Measurements from ENCODE around the gene TRPT1. TPM values are rescaled to one million over a fixed set of nuclear protein-coding genes. Genes with fewer than 3 reads are reported as not detected.

TRPT1 gene
- polyA plus RNA-seq, 2 of the 4 experiments (the other 2 are of a cell fraction), result 18.6 to 28.5 TPM

DNA sequence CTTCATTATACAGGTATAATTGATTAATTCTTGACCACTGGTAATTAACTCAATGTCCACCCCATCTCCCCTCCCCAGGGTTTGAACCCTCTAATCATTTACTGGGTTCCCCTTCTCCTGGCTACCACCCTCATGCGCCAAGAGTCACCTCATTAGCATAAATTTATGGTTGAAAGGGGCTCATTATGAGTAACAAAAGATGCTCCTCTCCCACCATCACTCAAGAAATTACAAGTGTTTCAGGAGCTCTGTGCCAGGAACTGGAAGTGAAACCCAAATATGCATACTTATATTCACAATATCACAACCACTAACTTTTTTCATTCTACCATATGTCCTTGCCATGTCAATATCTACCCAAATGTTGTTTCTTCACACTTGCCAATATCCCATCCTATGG, 47.8 kb downstream of the TRPT1 start:
- Histone ChIP-seq H3K27ac (no peak overlapping the region), H3K4me2 (no peak overlapping the region), H3K9me3 (no peaks in the 10 kb centered on the region; the same call in 1 of the 3 replicates), H3K4me3 (no peak overlapping the region), H3K4me1 (peaks cover 18% of the 10 kb centered on the region)
- ATAC-seq (no peak), FAIRE-seq (no peak), DNase-seq (ENCODE audit: low read depth in 1 of 2, low spot score in 1 of 2) (no peak)
- CTCF ChIA-PET, result interaction anchor here (1.4 kb wide), 1 partner anchor 29 kb away, joined by 4 read pairs; no protein-coding TSS in a partner anchor
- 96% methylated on average over 1 of the region's 1 CpG for WGBS (ENCODE audit: missing lambda C conversion rate)
- POLR2A ChIA-PET, result no interaction called here
- no peak for TF ChIP-seq EP300 (IDR thresholded peaks at IDR 0.05)

- CTCF ChIA-PET, result no interaction called here
- no peaks in the 10 kb centered on the region; the same call in 1 of the 3 replicates for H3K9me3 ChIP-seq
- H3K4me1 ChIP-seq, result peaks cover 10% of the 10 kb centered on the region
- POLR2A ChIA-PET, result no interaction called here
- no peak for DNase-seq (ENCODE audit: low read depth in 1 of 2, low spot score in 1 of 2)
- WGBS (ENCODE audit: missing lambda C conversion rate), result 83% methylated on average over 8 of the region's 8 CpGs
- H3K4me3 ChIP-seq, result no peak overlapping the region
- no peak for FAIRE-seq
- no peak overlapping the region for H3K4me2 ChIP-seq
- TF ChIP-seq, protein P1, sequence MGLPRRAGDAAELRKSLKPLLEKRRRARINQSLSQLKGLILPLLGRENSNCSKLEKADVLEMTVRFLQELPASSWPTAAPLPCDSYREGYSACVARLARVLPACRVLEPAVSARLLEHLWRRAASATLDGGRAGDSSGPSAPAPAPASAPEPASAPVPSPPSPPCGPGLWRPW (IDR thresholded peaks at IDR 0.05), result no peak
- TF ChIP-seq KDM5A (IDR thresholded peaks at IDR 0.05), result no peak
- no peak for TF ChIP-seq HOXA7 (CRISPR knock-in tag; IDR thresholded peaks at IDR 0.05)
- no peak for TF ChIP-seq GATA3 (IDR thresholded peaks at IDR 0.05; ENCODE audit: borderline replicate concordance)
- TF ChIP-seq BCL3 (IDR thresholded peaks at IDR 0.05), result no peak
- no peak for TF ChIP-seq FOXS1 (CRISPR knock-in tag; IDR thresholded peaks at IDR 0.05)
- no peak for TF ChIP-seq USF2 (IDR thresholded peaks at IDR 0.05)
- TF ChIP-seq NPAS2 (CRISPR knock-in tag; IDR thresholded peaks at IDR 0.05; ENCODE audit: borderline replicate concordance), result no peak
- TF ChIP-seq KDM1A (IDR thresholded peaks at IDR 0.05; ENCODE audit: low read depth), result no peak
- TF ChIP-seq CBX2 (IDR thresholded peaks at IDR 0.05; ENCODE audit: borderline replicate concordance, low read depth), result no peak
- TF ChIP-seq NFE2L2 (conservative IDR thresholded peaks at IDR 0.05; ENCODE audit: low read length), result no peak
- no peak for TF ChIP-seq RFX5 (IDR thresholded peaks at IDR 0.05)
- no peak for TF ChIP-seq SREBF2 (IDR thresholded peaks at IDR 0.05)
- TF ChIP-seq JUN (IDR thresholded peaks at IDR 0.05), result no peak
- no peak for TF ChIP-seq ZNF302 (CRISPR knock-in tag; IDR thresholded peaks at IDR 0.05)
- no peak for TF ChIP-seq ATOH8 (CRISPR knock-in tag; IDR thresholded peaks at IDR 0.05; ENCODE audit: low read depth)
- no peak for TF ChIP-seq HEYL (CRISPR knock-in tag; IDR thresholded peaks at IDR 0.05)
- no peak for ATAC-seq
- H3K27ac ChIP-seq, result no peak overlapping the region
Observed at GRCh38 chr11:64176751-64177150, 49.2 kb downstream of the TRPT1 start.

Other genes with a start within 250 kb of the TRPT1 start
- gene OTUB1, start 239.7 kb downstream of the TRPT1 start, polyA plus RNA-seq (2011; rRNA removed), result 109 and 113 TPM in 2 replicates
- 94.0 to 97.4 TPM (median 95.8 TPM) in 3 replicates for gene OTUB1, start 239.7 kb downstream of the TRPT1 start, polyA plus RNA-seq (2017; fragmentation: RNase III; extraction: RNeasy Plus Mini Kit Qiagen cat#74134 plus additional on column Dnase treatment)
- gene FLRT1, start 190.3 kb downstream of the TRPT1 start, polyA plus RNA-seq (2011; rRNA removed), result 0.28 and 0.31 TPM in 2 replicates
- 0.07 to 0.13 TPM (median 0.10 TPM) in 3 replicates for gene FLRT1, start 190.3 kb downstream of the TRPT1 start, polyA plus RNA-seq (2017; fragmentation: RNase III; extraction: RNeasy Plus Mini Kit Qiagen cat#74134 plus additional on column Dnase treatment)
- gene MACROD1, start 60.1 kb downstream of the TRPT1 start, polyA plus RNA-seq (2011; rRNA removed), result 10.0 and 16.6 TPM in 2 replicates
- 12.0 to 16.4 TPM (median 15.1 TPM) in 3 replicates for gene MACROD1, start 60.1 kb downstream of the TRPT1 start, polyA plus RNA-seq (2017; fragmentation: RNase III; extraction: RNeasy Plus Mini Kit Qiagen cat#74134 plus additional on column Dnase treatment)
- gene STIP1, start 40.0 kb downstream of the TRPT1 start, polyA plus RNA-seq (2011; rRNA removed), result 288 and 300 TPM in 2 replicates
- gene STIP1, start 40.0 kb downstream of the TRPT1 start, polyA plus RNA-seq (2017; fragmentation: RNase III; extraction: RNeasy Plus Mini Kit Qiagen cat#74134 plus additional on column Dnase treatment), result 274 to 320 TPM (median 297 TPM) in 3 replicates
- gene FERMT3, start 19.5 kb downstream of the TRPT1 start, polyA plus RNA-seq (2011; rRNA removed), result 0.42 and 0.56 TPM in 2 replicates
- 1.9 to 2.1 TPM (median 2.0 TPM) in 3 replicates for gene FERMT3, start 19.5 kb downstream of the TRPT1 start, polyA plus RNA-seq (2017; fragmentation: RNase III; extraction: RNeasy Plus Mini Kit Qiagen cat#74134 plus additional on column Dnase treatment)
- gene NUDT22, start 88 bp upstream of the TRPT1 start, polyA plus RNA-seq (2011; rRNA removed), result 21.5 and 21.7 TPM in 2 replicates
- gene NUDT22, start 88 bp upstream of the TRPT1 start, polyA plus RNA-seq (2017; fragmentation: RNase III; extraction: RNeasy Plus Mini Kit Qiagen cat#74134 plus additional on column Dnase treatment), result 25.7 to 33.2 TPM (median 33.1 TPM) in 3 replicates
- gene DNAJC4, start 4.4 kb upstream of the TRPT1 start, polyA plus RNA-seq (2011; rRNA removed), result 8.9 and 9.8 TPM in 2 replicates
- 12.6 to 16.6 TPM (median 16.2 TPM) in 3 replicates for gene DNAJC4, start 4.4 kb upstream of the TRPT1 start, polyA plus RNA-seq (2017; fragmentation: RNase III; extraction: RNeasy Plus Mini Kit Qiagen cat#74134 plus additional on column Dnase treatment)
- gene VEGFB, start 8.4 kb upstream of the TRPT1 start, polyA plus RNA-seq (2011; rRNA removed), result 6.8 and 10.9 TPM in 2 replicates
- 24.6 to 26.7 TPM (median 26.5 TPM) in 3 replicates for gene VEGFB, start 8.4 kb upstream of the TRPT1 start, polyA plus RNA-seq (2017; fragmentation: RNase III; extraction: RNeasy Plus Mini Kit Qiagen cat#74134 plus additional on column Dnase treatment)
- gene FKBP2, start 14.9 kb upstream of the TRPT1 start, polyA plus RNA-seq (2011; rRNA removed), result 40.5 and 41.4 TPM in 2 replicates
- 131 to 142 TPM (median 136 TPM) in 3 replicates for gene FKBP2, start 14.9 kb upstream of the TRPT1 start, polyA plus RNA-seq (2017; fragmentation: RNase III; extraction: RNeasy Plus Mini Kit Qiagen cat#74134 plus additional on column Dnase treatment)
- gene PPP1R14B, start 20.8 kb upstream of the TRPT1 start, polyA plus RNA-seq (2011; rRNA removed), result 129 and 154 TPM in 2 replicates
- gene PPP1R14B, start 20.8 kb upstream of the TRPT1 start, polyA plus RNA-seq (2017; fragmentation: RNase III; extraction: RNeasy Plus Mini Kit Qiagen cat#74134 plus additional on column Dnase treatment), result 152 to 155 TPM (median 152 TPM) in 3 replicates
- gene PLCB3, start 25.3 kb upstream of the TRPT1 start, polyA plus RNA-seq (2011; rRNA removed), result 8.8 and 9.9 TPM in 2 replicates
- gene PLCB3, start 25.3 kb upstream of the TRPT1 start, polyA plus RNA-seq (2017; fragmentation: RNase III; extraction: RNeasy Plus Mini Kit Qiagen cat#74134 plus additional on column Dnase treatment), result 19.2 to 21.3 TPM (median 21.2 TPM) in 3 replicates
- 33.7 and 35.6 TPM in 2 replicates for gene BAD, start 58.5 kb upstream of the TRPT1 start, polyA plus RNA-seq (2011; rRNA removed)
- 65.7 to 68.4 TPM (median 66.4 TPM) in 3 replicates for gene BAD, start 58.5 kb upstream of the TRPT1 start, polyA plus RNA-seq (2017; fragmentation: RNase III; extraction: RNeasy Plus Mini Kit Qiagen cat#74134 plus additional on column Dnase treatment)
- gene GPR137, start 59.7 kb upstream of the TRPT1 start, polyA plus RNA-seq (2011; rRNA removed), result 11.0 and 14.4 TPM in 2 replicates
- 33.9 to 38.5 TPM (median 37.4 TPM) in 3 replicates for gene GPR137, start 59.7 kb upstream of the TRPT1 start, polyA plus RNA-seq (2017; fragmentation: RNase III; extraction: RNeasy Plus Mini Kit Qiagen cat#74134 plus additional on column Dnase treatment)
- gene KCNK4, start 65.1 kb upstream of the TRPT1 start, polyA plus RNA-seq (2011; rRNA removed), result not detected in 2 replicates
- 0.12 to 0.28 TPM (median 0.17 TPM) in 3 replicates for gene KCNK4, start 65.1 kb upstream of the TRPT1 start, polyA plus RNA-seq (2017; fragmentation: RNase III; extraction: RNeasy Plus Mini Kit Qiagen cat#74134 plus additional on column Dnase treatment)
- 1.9 TPM in 2 replicates for gene CATSPERZ, start 74.2 kb upstream of the TRPT1 start, polyA plus RNA-seq (2011; rRNA removed)
- gene CATSPERZ, start 74.2 kb upstream of the TRPT1 start, polyA plus RNA-seq (2017; fragmentation: RNase III; extraction: RNeasy Plus Mini Kit Qiagen cat#74134 plus additional on column Dnase treatment), result 3.4 to 4.7 TPM (median 4.1 TPM) in 3 replicates
- gene ESRRA, start 79.3 kb upstream of the TRPT1 start, polyA plus RNA-seq (2011; rRNA removed), result 13.9 and 15.2 TPM in 2 replicates
- 30.9 to 35.5 TPM (median 33.5 TPM) in 3 replicates for gene ESRRA, start 79.3 kb upstream of the TRPT1 start, polyA plus RNA-seq (2017; fragmentation: RNase III; extraction: RNeasy Plus Mini Kit Qiagen cat#74134 plus additional on column Dnase treatment)
- gene TRMT112, start 91.4 kb upstream of the TRPT1 start, polyA plus RNA-seq (2011; rRNA removed), result 305 and 363 TPM in 2 replicates
- gene TRMT112, start 91.4 kb upstream of the TRPT1 start, polyA plus RNA-seq (2017; fragmentation: RNase III; extraction: RNeasy Plus Mini Kit Qiagen cat#74134 plus additional on column Dnase treatment), result 424 to 447 TPM (median 440 TPM) in 3 replicates
- gene PRDX5, start 91.9 kb upstream of the TRPT1 start, polyA plus RNA-seq (2011; rRNA removed), result 305 and 377 TPM in 2 replicates
- 442 to 500 TPM (median 491 TPM) in 3 replicates for gene PRDX5, start 91.9 kb upstream of the TRPT1 start, polyA plus RNA-seq (2017; fragmentation: RNase III; extraction: RNeasy Plus Mini Kit Qiagen cat#74134 plus additional on column Dnase treatment)
- 4.8 and 5.7 TPM in 2 replicates for gene CCDC88B, start 114.0 kb upstream of the TRPT1 start, polyA plus RNA-seq (2011; rRNA removed)
- gene CCDC88B, start 114.0 kb upstream of the TRPT1 start, polyA plus RNA-seq (2017; fragmentation: RNase III; extraction: RNeasy Plus Mini Kit Qiagen cat#74134 plus additional on column Dnase treatment), result 8.8 to 10.3 TPM (median 9.7 TPM) in 3 replicates
- 19.1 and 21.4 TPM in 2 replicates for gene RPS6KA4, start 133.0 kb upstream of the TRPT1 start, polyA plus RNA-seq (2011; rRNA removed)
- 34.5 to 40.4 TPM (median 35.9 TPM) in 3 replicates for gene RPS6KA4, start 133.0 kb upstream of the TRPT1 start, polyA plus RNA-seq (2017; fragmentation: RNase III; extraction: RNeasy Plus Mini Kit Qiagen cat#74134 plus additional on column Dnase treatment)

Data from A549 (cell line).